SK-N-SH (cell line): ENCODE measurements around the gene PGLYRP3. TPM values are rescaled to one million over a fixed set of nuclear protein-coding genes. Genes with fewer than 3 reads are reported as not detected.

ENCODE experiments used
- CTCF ChIA-PET: fragments of 300-600, 350-600 bp; formaldehyde crosslinking; extraction: SDS; loops from one replicate; lab custom pipeline; 2021; lab: Yijun Ruan, JAX
- POLR2A ChIA-PET: fragments of 350-600 bp; sonication (Branson Sonifier 250); formaldehyde crosslinking; extraction: SDS; loops from one replicate; lab custom pipeline; 2020; ENCODE audit warnings: antibody characterized with exemption, inconsistent platforms; lab: Yijun Ruan, JAX
- DNase-seq: peaks from one replicate; pipeline ENCODE4 v3.0.0; 2012
- H2AFZ ChIP-seq: fragments of 200-600 bp; sonication (generic); 2 replicates; pipeline ENCODE4 v1.8.1; 2016; ENCODE audit warnings: antibody characterized with exemption, mild to moderate bottlenecking, low read depth
- H3F3A ChIP-seq: fragments of 200-600 bp; sonication (generic); replicated peaks from 2 replicates; pipeline ENCODE3; 2016; ENCODE audit warnings: antibody characterized with exemption, mild to moderate bottlenecking; ENCODE audit not compliant: insufficient read depth
- H3K27ac ChIP-seq, 2 experiments: fragments of 200-500 bp in 1 of 2; fragments of 200-600 bp in 1 of 2; sonication (Bioruptor generic) in 1 of 2; sonication (generic), shearing (Covaris generic) in 1 of 2; 2 replicates each; pipeline versions ENCODE4 v1.5.1 to v1.6.1; 2014 to 2016; ENCODE audit warnings: low read depth in 2 of 2, inconsistent platforms in 1 of 2, low read length in 1 of 2, mild to moderate bottlenecking in 1 of 2, mixed read lengths in 1 of 2
- H3K27me3 ChIP-seq: fragments of 200-600 bp; sonication (generic), shearing (Covaris generic); 2 replicates; pipeline ENCODE4 v1.6.1; 2016; ENCODE audit warnings: mixed run types; ENCODE audit not compliant: insufficient read depth
- H3K36me3 ChIP-seq, 2 experiments: fragments of 200-500 bp in 1 of 2; fragments of 200-600 bp in 1 of 2; sonication (Bioruptor generic) in 1 of 2; sonication (generic) in 1 of 2; replicated peaks in 1 of 2; 2 replicates each; pipeline versions ENCODE3 to v1.5.1; 2014 to 2016; ENCODE audit warnings: low read length in 1 of 2, mild to moderate bottlenecking in 1 of 2; ENCODE audit not compliant: insufficient read depth in 2 of 2, control insufficient read depth in 1 of 2
- H3K4me1 ChIP-seq, 2 experiments: fragments of 200-500 bp in 1 of 2; fragments of 200-600 bp in 1 of 2; sonication (Bioruptor generic) in 1 of 2; sonication (generic), shearing (Covaris generic) in 1 of 2; 2 replicates each; pipeline versions ENCODE4 v1.5.1 to v1.6.1; 2014 to 2016; ENCODE audit warnings: low read depth in 1 of 2, low read length in 1 of 2, mixed run types in 1 of 2; ENCODE audit not compliant: insufficient read depth in 2 of 2, control insufficient read depth in 1 of 2
- H3K4me2 ChIP-seq: fragments of 200-600 bp; sonication (generic), shearing (Covaris generic); 2 replicates; pipeline ENCODE4 v1.6.1; 2017; ENCODE audit warnings: mixed run types
- H3K4me3 ChIP-seq, 2 experiments: fragments of 200-500 bp in 1 of 2; fragments of 200-600 bp in 1 of 2; sonication (Bioruptor generic) in 1 of 2; sonication (generic), shearing (Covaris generic) in 1 of 2; 2 replicates each; pipeline versions ENCODE4 v1.5.1 to v1.8.1; 2014 to 2016; ENCODE audit warnings: low read depth in 2 of 2, inconsistent platforms in 1 of 2, low read length in 1 of 2, mild to moderate bottlenecking in 1 of 2, mixed read lengths in 1 of 2, moderate library complexity in 1 of 2
- H3K79me2 ChIP-seq: fragments of 200-600 bp; sonication (generic); 2 replicates; pipeline ENCODE4 v1.8.1; 2017; ENCODE audit warnings: mild to moderate bottlenecking; ENCODE audit not compliant: insufficient read depth
- H3K9ac ChIP-seq: fragments of 200-600 bp; sonication (generic); 2 replicates; pipeline ENCODE4 v1.6.1; 2017; ENCODE audit warnings: mixed run types
- H3K9me2 ChIP-seq: fragments of 200-600 bp; sonication (generic); 2 replicates; pipeline ENCODE4 v1.6.1; 2017; ENCODE audit warnings: mixed run types
- H3K9me3 ChIP-seq: fragments of 200-600 bp; sonication (generic); 2 replicates; pipeline ENCODE4 v1.6.1; 2017; ENCODE audit warnings: mixed run types, mild to moderate bottlenecking, moderate library complexity
- H4K20me1 ChIP-seq: fragments of 200-600 bp; sonication (generic); 2 replicates; pipeline ENCODE4 v1.6.1; 2017; ENCODE audit warnings: mild to moderate bottlenecking, mixed run types; ENCODE audit not compliant: insufficient read depth
- CHD2 ChIP-seq: fragments of 150-350 bp; IDR thresholded peaks from 2 replicates; pipeline ENCODE4 v1.6.1; 2018; ENCODE audit warnings: low read length; ENCODE audit not compliant: partially characterized antibody
- EZH2phosphoT487 ChIP-seq: fragments of 200-600 bp; sonication (generic); IDR thresholded peaks from 2 replicates; pipeline ENCODE4 v1.6.1; 2017; ENCODE audit warnings: low read depth, mixed run types, mild to moderate bottlenecking, antibody characterized with exemption, moderate library complexity, borderline replicate concordance
- FOXM1 ChIP-seq: IDR thresholded peaks from 2 replicates; pipeline ENCODE4 v1.4.0; 2012; ENCODE audit warnings: low read depth, mild to moderate bottlenecking
- GATA2 ChIP-seq: sonication (generic); formaldehyde crosslinking; IDR thresholded peaks from 2 replicates; pipeline ENCODE4 v1.5.0; 2020; ENCODE audit warnings: mild to moderate bottlenecking, missing genetic modification reagents
- MAX ChIP-seq: IDR thresholded peaks from 2 replicates; pipeline ENCODE4 v1.4.0; 2012; ENCODE audit warnings: low read depth
- NRF1 ChIP-seq: IDR thresholded peaks from 2 replicates; pipeline ENCODE4 v1.6.1; 2012; ENCODE audit warnings: low read depth, mild to moderate bottlenecking, low read length
- RAD21 ChIP-seq: IDR thresholded peaks from 2 replicates; pipeline ENCODE4 v1.6.1; 2012; ENCODE audit warnings: mild to moderate bottlenecking, low read length
- RFX5 ChIP-seq: IDR thresholded peaks from 2 replicates; pipeline ENCODE4 v1.6.1; 2012; ENCODE audit warnings: mild to moderate bottlenecking, improper control_type of control experiment, low read length
- RXRA ChIP-seq: IDR thresholded peaks from 2 replicates; pipeline ENCODE4 v1.4.0; 2012; ENCODE audit warnings: low read depth, mild to moderate bottlenecking, borderline replicate concordance
- SIN3A ChIP-seq: IDR thresholded peaks from 2 replicates; pipeline ENCODE4 v1.6.1; 2012; ENCODE audit warnings: low read depth, mild to moderate bottlenecking, low read length, moderate library complexity, borderline replicate concordance
- SMC3 ChIP-seq: IDR thresholded peaks from 2 replicates; pipeline ENCODE4 v1.6.1; 2012; ENCODE audit warnings: low read depth, low read length, improper control_type of control experiment
- TEAD4 ChIP-seq: IDR thresholded peaks from 2 replicates; pipeline ENCODE4 v1.4.0; 2012; ENCODE audit warnings: mild to moderate bottlenecking, borderline replicate concordance; ENCODE audit not compliant: insufficient read depth
- USF2 ChIP-seq: fragments of 150-350 bp; IDR thresholded peaks from 2 replicates; pipeline ENCODE4 v1.6.1; 2017; ENCODE audit warnings: antibody characterized with exemption, low read length, low read depth, borderline replicate concordance
- WGBS: methylation state at CpG from one replicate; pipeline ENCODE4 v1.1.6; 2017; ENCODE audit warnings: low lambda C conversion rate; 5-methylcytosine and 5-hydroxymethylcytosine counted together
- polyA plus RNA-seq, 3 experiments: library from polyadenylated mRNA; depleted of rRNA; stranded (reverse); fragments of >200 nt; gene quantifications; 2 replicates each; pipeline ENCODE4 v1.2.3, GENCODE V29; 2012
- TF ChIP-seq, protein P1 (sequence below): IDR thresholded peaks from 2 replicates; pipeline ENCODE4 v1.6.1; 2012; ENCODE audit warnings: mild to moderate bottlenecking, low read depth, low read length, moderate library complexity
- TF ChIP-seq, protein P2 (sequence below): IDR thresholded peaks from 2 replicates; pipeline ENCODE4; 2012
- TF ChIP-seq, protein P3 (sequence below): fragments of 150-350 bp; IDR thresholded peaks from 2 replicates; pipeline ENCODE4 v1.6.1; 2016; ENCODE audit warnings: mild to moderate bottlenecking, low read depth, low read length
- TF ChIP-seq, protein P4 (sequence below): fragments of 200-600 bp; sonication (generic); IDR thresholded peaks from 2 replicates; pipeline ENCODE4 v1.6.1; 2017; ENCODE audit warnings: antibody characterized with exemption, mild to moderate bottlenecking, moderate library complexity

Gene PGLYRP3
- polyA plus RNA-seq, 1 of the 3 experiments (the other 2 are of a cell fraction): not detected

GRCh38 chr1:153343040-153343681, 30.4 kb upstream of the PGLYRP3 start (continued):
- TF ChIP-seq, protein P1, sequence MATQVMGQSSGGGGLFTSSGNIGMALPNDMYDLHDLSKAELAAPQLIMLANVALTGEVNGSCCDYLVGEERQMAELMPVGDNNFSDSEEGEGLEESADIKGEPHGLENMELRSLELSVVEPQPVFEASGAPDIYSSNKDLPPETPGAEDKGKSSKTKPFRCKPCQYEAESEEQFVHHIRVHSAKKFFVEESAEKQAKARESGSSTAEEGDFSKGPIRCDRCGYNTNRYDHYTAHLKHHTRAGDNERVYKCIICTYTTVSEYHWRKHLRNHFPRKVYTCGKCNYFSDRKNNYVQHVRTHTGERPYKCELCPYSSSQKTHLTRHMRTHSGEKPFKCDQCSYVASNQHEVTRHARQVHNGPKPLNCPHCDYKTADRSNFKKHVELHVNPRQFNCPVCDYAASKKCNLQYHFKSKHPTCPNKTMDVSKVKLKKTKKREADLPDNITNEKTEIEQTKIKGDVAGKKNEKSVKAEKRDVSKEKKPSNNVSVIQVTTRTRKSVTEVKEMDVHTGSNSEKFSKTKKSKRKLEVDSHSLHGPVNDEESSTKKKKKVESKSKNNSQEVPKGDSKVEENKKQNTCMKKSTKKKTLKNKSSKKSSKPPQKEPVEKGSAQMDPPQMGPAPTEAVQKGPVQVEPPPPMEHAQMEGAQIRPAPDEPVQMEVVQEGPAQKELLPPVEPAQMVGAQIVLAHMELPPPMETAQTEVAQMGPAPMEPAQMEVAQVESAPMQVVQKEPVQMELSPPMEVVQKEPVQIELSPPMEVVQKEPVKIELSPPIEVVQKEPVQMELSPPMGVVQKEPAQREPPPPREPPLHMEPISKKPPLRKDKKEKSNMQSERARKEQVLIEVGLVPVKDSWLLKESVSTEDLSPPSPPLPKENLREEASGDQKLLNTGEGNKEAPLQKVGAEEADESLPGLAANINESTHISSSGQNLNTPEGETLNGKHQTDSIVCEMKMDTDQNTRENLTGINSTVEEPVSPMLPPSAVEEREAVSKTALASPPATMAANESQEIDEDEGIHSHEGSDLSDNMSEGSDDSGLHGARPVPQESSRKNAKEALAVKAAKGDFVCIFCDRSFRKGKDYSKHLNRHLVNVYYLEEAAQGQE: no peak
- TF ChIP-seq EZH2phosphoT487: no peak
- no peak for TF ChIP-seq RAD21
- no peak for TF ChIP-seq SMC3
- no peak for TF ChIP-seq GATA2 (CRISPR knock-in tag)
- TF ChIP-seq NRF1: no peak
- TF ChIP-seq MAX: no peak
- no peak for TF ChIP-seq USF2
- TF ChIP-seq CHD2: no peak

DNA sequence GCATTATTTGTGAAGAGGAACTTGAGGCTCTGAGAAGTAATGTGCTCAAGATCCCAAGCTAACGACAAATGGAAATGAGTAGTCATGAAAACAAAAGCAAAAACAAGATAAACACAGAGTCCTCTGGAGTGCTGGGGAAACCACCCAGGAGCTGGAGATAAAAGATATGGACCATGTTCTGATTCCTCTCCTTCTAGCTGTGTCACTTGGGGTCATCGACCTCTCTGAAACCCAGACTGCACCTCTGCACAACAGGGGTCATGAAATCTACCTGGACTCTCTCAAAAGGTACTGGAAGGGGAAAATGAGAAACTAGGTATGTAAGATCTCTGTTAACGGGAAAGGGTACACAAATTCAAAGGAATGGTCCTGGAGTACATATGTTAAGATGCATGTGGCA, 29.4 kb upstream of the PGLYRP3 start:
- Histone ChIP-seq H3K9ac (no peak overlapping the region), H4K20me1 (no peaks in the 10 kb centered on the region), H2AFZ (no peak overlapping the region), H3K27me3 (peaks cover 30% of the 10 kb centered on the region; the same call in 1 of the 2 replicates), H3K36me3 (no peaks in the 10 kb centered on the region), H3K9me2 (no peaks in the 10 kb centered on the region), H3K4me3 (no peak overlapping the region), H3F3A (no peaks in the 10 kb centered on the region), H3K79me2 (no peaks in the 10 kb centered on the region), H3K4me2 (no peak overlapping the region), H3K27ac (no peak overlapping the region), H3K9me3 (no peaks in the 10 kb centered on the region), H3K4me1 (no peaks in the 10 kb centered on the region)
- TF ChIP-seq FOXM1 (no peak), TEAD4 (no peak), MAX (no peak), SMC3 (no peak), GATA2 (CRISPR knock-in tag) (no peak), SIN3A (no peak), RXRA (no peak), RFX5 (no peak)
- TF ChIP-seq, protein P2, sequence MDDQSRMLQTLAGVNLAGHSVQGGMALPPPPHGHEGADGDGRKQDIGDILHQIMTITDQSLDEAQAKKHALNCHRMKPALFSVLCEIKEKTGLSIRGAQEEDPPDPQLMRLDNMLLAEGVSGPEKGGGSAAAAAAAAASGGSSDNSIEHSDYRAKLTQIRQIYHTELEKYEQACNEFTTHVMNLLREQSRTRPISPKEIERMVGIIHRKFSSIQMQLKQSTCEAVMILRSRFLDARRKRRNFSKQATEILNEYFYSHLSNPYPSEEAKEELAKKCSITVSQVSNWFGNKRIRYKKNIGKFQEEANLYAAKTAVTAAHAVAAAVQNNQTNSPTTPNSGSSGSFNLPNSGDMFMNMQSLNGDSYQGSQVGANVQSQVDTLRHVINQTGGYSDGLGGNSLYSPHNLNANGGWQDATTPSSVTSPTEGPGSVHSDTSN: no peak
- TF ChIP-seq, protein P3, sequence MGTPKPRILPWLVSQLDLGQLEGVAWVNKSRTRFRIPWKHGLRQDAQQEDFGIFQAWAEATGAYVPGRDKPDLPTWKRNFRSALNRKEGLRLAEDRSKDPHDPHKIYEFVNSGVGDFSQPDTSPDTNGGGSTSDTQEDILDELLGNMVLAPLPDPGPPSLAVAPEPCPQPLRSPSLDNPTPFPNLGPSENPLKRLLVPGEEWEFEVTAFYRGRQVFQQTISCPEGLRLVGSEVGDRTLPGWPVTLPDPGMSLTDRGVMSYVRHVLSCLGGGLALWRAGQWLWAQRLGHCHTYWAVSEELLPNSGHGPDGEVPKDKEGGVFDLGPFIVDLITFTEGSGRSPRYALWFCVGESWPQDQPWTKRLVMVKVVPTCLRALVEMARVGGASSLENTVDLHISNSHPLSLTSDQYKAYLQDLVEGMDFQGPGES: no peak
- TF ChIP-seq, protein P4, sequence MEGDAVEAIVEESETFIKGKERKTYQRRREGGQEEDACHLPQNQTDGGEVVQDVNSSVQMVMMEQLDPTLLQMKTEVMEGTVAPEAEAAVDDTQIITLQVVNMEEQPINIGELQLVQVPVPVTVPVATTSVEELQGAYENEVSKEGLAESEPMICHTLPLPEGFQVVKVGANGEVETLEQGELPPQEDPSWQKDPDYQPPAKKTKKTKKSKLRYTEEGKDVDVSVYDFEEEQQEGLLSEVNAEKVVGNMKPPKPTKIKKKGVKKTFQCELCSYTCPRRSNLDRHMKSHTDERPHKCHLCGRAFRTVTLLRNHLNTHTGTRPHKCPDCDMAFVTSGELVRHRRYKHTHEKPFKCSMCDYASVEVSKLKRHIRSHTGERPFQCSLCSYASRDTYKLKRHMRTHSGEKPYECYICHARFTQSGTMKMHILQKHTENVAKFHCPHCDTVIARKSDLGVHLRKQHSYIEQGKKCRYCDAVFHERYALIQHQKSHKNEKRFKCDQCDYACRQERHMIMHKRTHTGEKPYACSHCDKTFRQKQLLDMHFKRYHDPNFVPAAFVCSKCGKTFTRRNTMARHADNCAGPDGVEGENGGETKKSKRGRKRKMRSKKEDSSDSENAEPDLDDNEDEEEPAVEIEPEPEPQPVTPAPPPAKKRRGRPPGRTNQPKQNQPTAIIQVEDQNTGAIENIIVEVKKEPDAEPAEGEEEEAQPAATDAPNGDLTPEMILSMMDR: no peak
- POLR2A ChIA-PET: no interaction called here
- no peak for DNase-seq
- CTCF ChIA-PET: interaction anchor here (1.3 to 2.8 kb wide), 2 partner anchors 11 to 153 kb away, joined by 3 to 17 read pairs; no protein-coding TSS in a partner anchor
- WGBS: 2% methylated on average over 3 of the region's 3 CpGs
